AG09319 (cell line): Measurements from ENCODE around the gene PDGFA.

ENCODE experiments used
- DNase-seq: peaks from one replicate; pipeline ENCODE4 v3.0.0-alpha.2; 2010; ENCODE audit warnings: low read depth; ENCODE audit errors: extremely low read depth
- TF ChIP-seq, protein P1 (sequence below): IDR thresholded peaks from 2 replicates; pipeline ENCODE4 v1.5.1; 2011; ENCODE audit warnings: low read depth, mild to moderate bottlenecking, inconsistent platforms, low read length, moderate library complexity

The PDGFA gene

DNA sequence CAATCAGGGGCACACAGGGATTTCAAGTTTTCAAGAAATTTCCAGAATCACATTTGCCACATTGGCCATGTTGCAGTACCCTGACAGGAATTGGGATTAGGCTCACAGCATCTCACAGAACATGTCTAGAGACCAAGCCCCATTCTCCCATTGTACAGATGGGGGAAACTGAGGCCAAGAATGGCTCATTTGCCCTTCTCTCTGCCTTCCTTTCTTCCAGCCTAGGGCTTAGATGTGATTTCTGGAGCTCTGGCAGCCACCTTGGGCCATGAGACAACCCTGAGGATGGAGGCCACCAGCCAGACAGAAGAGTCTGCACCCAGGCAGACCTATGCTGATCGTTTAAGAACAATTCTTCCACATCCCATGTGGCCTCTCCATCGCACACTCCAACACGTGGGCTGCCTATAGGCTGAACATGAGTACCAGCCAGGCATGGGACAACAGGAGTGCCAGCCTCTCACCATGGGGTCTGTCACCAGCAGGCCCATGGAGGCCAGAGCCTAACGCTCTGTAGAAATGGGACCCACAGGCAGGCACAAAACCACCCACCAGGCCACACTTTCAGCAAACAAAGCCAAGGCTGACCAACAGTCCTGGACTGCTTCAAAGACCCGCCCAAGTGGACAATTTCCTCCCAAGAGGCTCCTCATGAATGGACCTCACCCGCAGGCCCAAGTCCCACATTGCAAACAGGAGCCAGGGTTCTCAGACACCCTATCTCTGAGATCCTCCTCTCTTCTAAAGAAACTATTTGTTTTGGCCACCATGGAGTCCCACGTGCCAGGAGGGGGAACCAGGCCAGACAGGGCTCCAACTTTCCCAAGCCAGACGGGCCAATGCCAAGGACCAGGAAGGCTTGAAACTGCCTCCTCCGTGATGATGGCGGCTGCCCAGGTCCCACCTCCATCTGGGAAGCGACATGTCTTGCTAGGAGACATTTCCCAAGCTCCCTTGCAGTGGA lies 20.7 kb downstream of the PDGFA start:
- TF ChIP-seq, protein P1, sequence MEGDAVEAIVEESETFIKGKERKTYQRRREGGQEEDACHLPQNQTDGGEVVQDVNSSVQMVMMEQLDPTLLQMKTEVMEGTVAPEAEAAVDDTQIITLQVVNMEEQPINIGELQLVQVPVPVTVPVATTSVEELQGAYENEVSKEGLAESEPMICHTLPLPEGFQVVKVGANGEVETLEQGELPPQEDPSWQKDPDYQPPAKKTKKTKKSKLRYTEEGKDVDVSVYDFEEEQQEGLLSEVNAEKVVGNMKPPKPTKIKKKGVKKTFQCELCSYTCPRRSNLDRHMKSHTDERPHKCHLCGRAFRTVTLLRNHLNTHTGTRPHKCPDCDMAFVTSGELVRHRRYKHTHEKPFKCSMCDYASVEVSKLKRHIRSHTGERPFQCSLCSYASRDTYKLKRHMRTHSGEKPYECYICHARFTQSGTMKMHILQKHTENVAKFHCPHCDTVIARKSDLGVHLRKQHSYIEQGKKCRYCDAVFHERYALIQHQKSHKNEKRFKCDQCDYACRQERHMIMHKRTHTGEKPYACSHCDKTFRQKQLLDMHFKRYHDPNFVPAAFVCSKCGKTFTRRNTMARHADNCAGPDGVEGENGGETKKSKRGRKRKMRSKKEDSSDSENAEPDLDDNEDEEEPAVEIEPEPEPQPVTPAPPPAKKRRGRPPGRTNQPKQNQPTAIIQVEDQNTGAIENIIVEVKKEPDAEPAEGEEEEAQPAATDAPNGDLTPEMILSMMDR, result no peak
- DNase-seq, result no peak

DNA sequence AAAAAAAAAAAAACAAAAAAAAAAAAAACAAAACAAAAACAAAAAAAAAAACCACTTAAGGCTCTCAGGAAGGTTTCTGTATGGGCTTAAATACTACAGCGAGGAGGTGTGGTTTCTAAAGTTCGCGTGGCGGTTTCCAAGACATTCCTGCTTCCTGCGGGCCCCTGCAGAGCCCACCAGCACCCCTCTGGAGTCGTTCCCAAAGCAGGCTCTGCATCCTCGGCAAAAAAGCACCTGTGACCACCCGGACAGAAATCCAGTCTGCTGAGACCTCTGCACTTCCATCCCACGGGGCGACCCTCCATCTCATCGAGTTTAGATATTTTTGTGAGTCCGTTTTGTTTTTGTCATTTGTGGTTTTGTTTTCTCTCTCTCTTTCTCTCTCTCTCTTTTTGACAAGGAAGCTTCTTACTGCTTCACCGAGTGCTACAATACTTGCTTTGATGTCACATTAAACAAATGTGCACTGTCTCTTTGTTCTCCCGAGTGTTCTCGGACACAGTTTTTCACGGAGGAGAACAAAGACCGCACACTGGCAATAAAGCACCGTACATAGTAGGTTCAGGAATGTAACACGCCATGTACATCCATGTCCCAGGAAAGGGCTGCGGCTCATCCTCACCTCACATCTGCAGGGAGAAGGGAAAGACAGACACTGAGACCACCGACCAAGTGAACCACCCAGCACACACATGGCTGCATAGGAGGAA lies 21.5 kb downstream of the PDGFA start:
- TF ChIP-seq, protein P1, result no peak
- DNase-seq, result no peak

DNA sequence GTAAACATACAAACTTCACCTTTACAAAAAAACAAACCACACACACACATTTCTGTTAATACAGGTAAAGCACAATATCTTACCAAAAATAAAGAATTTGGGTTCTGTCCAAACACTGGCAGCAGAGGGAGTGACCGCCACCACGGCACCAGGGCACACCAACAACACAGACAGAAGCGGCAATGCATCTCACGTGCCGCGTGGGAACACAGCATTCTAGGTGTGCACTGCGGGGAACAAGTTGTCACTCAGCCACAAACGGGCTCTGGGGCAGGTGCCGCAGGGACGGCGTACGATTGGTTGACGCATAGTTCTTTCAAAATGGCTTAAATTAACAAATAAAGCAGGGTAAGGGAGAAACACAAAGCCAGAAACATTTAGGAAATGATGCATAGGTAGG lies 22.3 kb downstream of the PDGFA start:
- TF ChIP-seq, protein P1, result no peak
- no peak for DNase-seq

DNA sequence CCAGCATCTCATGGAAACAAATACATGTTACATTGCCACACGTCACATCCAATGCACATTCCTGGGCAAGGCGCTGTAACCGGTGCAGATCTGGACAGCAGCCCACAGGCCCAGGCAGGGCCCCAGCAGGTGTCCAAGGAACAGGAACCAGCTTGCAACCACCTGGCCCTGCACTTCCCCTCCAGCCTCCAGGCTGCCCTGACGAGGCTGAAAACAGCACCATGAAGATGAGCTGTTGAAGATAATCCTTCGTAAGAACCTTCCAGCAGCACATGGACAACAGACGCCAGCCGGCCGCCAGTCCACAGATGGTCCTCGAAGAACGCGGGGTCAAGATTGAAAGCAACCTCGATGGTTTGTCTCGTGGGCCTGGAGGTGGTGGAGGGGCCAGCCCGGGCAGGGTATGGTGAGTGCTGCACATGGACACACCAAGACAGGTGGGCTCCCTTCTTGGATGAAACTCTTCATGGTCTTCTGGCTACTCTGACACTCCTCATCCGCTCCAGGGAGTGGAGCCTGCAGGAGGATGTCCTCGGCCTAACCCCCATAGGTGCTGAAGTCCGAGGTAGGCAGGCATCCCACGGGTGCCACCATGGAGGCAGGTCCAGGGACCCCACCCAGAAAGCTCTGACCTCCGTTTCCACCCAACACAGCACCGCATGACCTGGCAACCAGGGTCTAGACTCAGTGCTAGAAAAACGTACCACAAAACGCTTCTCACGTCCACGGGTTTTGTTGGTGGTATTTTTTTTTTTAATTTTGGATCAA lies 22.9 kb downstream of the PDGFA start:
- no peak for DNase-seq
- TF ChIP-seq, protein P1, result no peak

DNA sequence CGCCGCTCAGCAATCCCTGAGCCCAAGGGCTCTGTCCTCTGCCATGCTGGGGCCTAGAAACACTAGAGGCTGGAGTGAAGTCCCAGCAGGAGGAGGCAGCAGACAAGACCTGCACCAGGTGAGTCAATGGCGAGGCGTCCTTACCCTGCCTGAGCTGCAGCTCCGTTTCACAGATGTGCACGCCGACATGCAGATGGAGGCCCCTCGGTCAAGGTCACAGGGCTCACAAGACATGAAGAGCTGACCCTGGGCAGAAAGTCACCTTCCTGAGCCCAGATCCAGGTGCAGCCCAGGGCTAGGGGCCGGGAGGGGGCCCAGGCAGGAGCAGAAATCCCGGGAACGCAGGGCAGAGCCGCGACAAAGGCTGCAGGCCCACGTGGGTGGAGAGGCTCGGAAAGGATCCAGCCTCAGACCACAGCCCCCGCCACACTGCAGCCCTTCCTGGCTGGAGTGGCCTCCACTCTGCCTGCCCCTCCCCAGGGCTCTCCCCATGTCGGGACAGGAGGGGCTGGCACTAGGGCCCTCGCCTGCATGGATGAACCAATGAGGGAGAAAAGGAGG lies 23.8 kb downstream of the PDGFA start:
- TF ChIP-seq, protein P1, result no peak
- DNase-seq, result no peak

DNA sequence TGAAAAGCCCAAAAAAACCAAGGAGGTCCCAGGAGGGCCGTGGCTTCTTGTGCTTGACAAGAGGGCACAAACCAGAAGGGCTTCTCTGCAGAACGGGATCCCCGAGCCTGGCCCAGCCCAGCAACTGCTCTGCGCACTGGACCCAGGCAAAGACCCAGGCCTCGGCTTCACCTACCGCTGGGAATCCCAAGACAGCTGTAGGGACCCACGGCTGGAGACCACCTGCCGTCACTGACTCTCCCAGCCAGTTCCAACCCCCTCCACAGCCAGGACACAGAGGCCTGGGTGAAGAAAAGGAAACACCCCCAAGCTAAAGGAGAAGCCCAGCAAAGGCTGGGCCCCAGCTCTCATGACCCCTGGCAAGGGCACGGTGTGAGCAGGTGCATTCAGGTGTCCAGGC lies 24.3 kb downstream of the PDGFA start:
- DNase-seq, result no peak
- TF ChIP-seq, protein P1, result no peak
